ENCODE measurements around the gene SLCO2A1.

The SLCO2A1 gene

DNA sequence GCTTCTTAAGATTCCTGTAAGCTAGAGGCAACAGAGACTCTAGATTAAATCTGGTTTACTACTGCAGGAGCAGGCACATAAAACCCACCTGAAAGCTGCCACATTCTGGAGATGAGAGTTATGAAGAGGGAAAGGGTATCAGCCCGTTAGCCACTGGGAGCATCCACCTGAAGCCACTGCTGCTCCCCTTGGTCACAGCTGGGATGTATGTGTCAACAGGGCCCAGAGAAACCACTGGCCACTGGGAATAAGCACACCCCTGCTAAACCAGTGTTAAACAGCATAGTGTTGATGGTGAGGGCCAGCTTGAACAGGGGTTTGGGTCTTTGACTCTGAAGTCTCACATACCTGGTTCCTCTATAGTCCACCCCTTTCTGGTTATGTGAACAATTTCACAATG lies 10.9 kb downstream of the SLCO2A1 start:
- H3K36me3 ChIP-seq (ENCODE audit: control insufficient read depth in 2 of 2, insufficient read depth in 1 of 2, low read length in 2 of 2): no peaks in the 10 kb centered on the region
- no peak overlapping the region for H3K4me3 ChIP-seq (ENCODE audit: low read depth, low read length)
- no peaks in the 10 kb centered on the region for H3K9me3 ChIP-seq (ENCODE audit: control insufficient read depth, insufficient read depth, low read depth, low read length)
- no peaks in the 10 kb centered on the region for H3K4me1 ChIP-seq (ENCODE audit: control insufficient read depth, insufficient read depth, low read length)
- TF ChIP-seq ZNF37A (tag by site-specific recombination; IDR thresholded peaks at IDR 0.05): no peak
- TF ChIP-seq ZNF221 (tag by site-specific recombination; IDR thresholded peaks at IDR 0.05; ENCODE audit: borderline replicate concordance): no peak
- no peak for TF ChIP-seq ZNF473 (tag by site-specific recombination; IDR thresholded peaks at IDR 0.05)
- TF ChIP-seq, protein P1, sequence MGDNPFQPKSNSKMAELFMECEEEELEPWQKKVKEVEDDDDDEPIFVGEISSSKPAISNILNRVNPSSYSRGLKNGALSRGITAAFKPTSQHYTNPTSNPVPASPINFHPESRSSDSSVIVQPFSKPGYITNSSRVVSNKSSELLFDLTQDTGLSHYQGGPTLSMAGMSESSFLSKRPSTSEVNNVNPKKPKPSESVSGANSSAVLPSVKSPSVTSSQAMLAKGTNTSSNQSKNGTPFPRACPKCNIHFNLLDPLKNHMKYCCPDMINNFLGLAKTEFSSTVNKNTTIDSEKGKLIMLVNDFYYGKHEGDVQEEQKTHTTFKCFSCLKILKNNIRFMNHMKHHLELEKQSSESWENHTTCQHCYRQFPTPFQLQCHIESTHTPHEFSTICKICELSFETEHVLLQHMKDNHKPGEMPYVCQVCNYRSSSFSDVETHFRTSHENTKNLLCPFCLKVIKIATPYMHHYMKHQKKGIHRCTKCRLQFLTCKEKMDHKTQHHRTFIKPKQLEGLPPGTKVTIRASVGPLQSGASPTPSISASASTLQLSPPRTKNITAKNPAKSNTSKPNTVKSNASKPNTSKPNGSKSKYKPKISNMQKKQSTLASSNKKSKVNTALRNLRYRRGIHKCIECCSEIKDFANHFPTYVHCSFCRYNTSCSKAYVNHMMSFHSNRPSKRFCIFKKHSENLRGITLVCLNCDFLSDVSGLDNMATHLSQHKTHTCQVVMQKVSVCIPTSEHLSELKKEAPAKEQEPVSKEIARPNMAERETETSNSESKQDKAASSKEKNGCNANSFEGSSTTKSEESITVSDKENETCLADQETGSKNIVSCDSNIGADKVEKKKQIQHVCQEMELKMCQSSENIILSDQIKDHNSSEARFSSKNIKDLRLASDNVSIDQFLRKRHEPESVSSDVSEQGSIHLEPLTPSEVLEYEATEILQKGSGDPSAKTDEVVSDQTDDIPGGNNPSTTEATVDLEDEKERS (tag by site-specific recombination; IDR thresholded peaks at IDR 0.05): no peak
- TF ChIP-seq, protein P2, sequence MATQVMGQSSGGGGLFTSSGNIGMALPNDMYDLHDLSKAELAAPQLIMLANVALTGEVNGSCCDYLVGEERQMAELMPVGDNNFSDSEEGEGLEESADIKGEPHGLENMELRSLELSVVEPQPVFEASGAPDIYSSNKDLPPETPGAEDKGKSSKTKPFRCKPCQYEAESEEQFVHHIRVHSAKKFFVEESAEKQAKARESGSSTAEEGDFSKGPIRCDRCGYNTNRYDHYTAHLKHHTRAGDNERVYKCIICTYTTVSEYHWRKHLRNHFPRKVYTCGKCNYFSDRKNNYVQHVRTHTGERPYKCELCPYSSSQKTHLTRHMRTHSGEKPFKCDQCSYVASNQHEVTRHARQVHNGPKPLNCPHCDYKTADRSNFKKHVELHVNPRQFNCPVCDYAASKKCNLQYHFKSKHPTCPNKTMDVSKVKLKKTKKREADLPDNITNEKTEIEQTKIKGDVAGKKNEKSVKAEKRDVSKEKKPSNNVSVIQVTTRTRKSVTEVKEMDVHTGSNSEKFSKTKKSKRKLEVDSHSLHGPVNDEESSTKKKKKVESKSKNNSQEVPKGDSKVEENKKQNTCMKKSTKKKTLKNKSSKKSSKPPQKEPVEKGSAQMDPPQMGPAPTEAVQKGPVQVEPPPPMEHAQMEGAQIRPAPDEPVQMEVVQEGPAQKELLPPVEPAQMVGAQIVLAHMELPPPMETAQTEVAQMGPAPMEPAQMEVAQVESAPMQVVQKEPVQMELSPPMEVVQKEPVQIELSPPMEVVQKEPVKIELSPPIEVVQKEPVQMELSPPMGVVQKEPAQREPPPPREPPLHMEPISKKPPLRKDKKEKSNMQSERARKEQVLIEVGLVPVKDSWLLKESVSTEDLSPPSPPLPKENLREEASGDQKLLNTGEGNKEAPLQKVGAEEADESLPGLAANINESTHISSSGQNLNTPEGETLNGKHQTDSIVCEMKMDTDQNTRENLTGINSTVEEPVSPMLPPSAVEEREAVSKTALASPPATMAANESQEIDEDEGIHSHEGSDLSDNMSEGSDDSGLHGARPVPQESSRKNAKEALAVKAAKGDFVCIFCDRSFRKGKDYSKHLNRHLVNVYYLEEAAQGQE (tag by site-specific recombination; IDR thresholded peaks at IDR 0.05): no peak
- no peak for TF ChIP-seq ZNF112 (tag by site-specific recombination; IDR thresholded peaks at IDR 0.05)
- TF ChIP-seq ZNF654 (tag by site-specific recombination; IDR thresholded peaks at IDR 0.05; ENCODE audit: low read depth): no peak
- TF ChIP-seq, protein P3, sequence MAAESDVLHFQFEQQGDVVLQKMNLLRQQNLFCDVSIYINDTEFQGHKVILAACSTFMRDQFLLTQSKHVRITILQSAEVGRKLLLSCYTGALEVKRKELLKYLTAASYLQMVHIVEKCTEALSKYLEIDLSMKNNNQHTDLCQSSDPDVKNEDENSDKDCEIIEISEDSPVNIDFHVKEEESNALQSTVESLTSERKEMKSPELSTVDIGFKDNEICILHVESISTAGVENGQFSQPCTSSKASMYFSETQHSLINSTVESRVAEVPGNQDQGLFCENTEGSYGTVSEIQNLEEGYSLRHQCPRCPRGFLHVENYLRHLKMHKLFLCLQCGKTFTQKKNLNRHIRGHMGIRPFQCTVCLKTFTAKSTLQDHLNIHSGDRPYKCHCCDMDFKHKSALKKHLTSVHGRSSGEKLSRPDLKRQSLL (tag by site-specific recombination; IDR thresholded peaks at IDR 0.05): no peak
- TF ChIP-seq ZNF202 (tag by site-specific recombination; IDR thresholded peaks at IDR 0.05; ENCODE audit: borderline replicate concordance): no peak
- TF ChIP-seq, protein P4, sequence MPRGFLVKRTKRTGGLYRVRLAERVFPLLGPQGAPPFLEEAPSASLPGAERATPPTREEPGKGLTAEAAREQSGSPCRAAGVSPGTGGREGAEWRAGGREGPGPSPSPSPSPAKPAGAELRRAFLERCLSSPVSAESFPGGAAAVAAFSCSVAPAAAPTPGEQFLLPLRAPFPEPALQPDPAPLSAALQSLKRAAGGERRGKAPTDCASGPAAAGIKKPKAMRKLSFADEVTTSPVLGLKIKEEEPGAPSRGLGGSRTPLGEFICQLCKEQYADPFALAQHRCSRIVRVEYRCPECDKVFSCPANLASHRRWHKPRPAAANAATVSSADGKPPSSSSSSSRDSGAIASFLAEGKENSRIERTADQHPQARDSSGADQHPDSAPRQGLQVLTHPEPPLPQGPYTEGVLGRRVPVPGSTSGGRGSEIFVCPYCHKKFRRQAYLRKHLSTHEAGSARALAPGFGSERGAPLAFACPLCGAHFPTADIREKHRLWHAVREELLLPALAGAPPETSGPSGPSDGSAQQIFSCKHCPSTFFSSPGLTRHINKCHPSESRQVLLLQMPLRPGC (tag by site-specific recombination; IDR thresholded peaks at IDR 0.05): no peak
- TF ChIP-seq ZNF514 (tag by site-specific recombination; IDR thresholded peaks at IDR 0.05): no peak
- TF ChIP-seq, protein P5, sequence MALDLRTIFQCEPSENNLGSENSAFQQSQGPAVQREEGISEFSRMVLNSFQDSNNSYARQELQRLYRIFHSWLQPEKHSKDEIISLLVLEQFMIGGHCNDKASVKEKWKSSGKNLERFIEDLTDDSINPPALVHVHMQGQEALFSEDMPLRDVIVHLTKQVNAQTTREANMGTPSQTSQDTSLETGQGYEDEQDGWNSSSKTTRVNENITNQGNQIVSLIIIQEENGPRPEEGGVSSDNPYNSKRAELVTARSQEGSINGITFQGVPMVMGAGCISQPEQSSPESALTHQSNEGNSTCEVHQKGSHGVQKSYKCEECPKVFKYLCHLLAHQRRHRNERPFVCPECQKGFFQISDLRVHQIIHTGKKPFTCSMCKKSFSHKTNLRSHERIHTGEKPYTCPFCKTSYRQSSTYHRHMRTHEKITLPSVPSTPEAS (tag by site-specific recombination; IDR thresholded peaks at IDR 0.05): no peak
- TF ChIP-seq, protein P6, sequence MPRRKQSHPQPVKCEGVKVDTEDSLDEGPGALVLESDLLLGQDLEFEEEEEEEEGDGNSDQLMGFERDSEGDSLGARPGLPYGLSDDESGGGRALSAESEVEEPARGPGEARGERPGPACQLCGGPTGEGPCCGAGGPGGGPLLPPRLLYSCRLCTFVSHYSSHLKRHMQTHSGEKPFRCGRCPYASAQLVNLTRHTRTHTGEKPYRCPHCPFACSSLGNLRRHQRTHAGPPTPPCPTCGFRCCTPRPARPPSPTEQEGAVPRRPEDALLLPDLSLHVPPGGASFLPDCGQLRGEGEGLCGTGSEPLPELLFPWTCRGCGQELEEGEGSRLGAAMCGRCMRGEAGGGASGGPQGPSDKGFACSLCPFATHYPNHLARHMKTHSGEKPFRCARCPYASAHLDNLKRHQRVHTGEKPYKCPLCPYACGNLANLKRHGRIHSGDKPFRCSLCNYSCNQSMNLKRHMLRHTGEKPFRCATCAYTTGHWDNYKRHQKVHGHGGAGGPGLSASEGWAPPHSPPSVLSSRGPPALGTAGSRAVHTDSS (tag by site-specific recombination; IDR thresholded peaks at IDR 0.05): no peak
- ChIA-PET POLR2A (no interaction called here), CTCF (interaction anchor here (0.7 kb wide), 1 partner anchor 1724 kb away, joined by 3 read pairs; no protein-coding TSS in a partner anchor)
- no peak overlapping the region for H3K27ac ChIP-seq (ENCODE audit: extremely low read depth, low read depth, low read length)
